ENCODE measurements around the gene KNCN. TPM values are rescaled to one million over a fixed set of nuclear protein-coding genes. Genes with fewer than 3 reads are reported as not detected.

KNCN gene
- total and polyA plus RNA-seq, 7 donors, result not detected

DNA sequence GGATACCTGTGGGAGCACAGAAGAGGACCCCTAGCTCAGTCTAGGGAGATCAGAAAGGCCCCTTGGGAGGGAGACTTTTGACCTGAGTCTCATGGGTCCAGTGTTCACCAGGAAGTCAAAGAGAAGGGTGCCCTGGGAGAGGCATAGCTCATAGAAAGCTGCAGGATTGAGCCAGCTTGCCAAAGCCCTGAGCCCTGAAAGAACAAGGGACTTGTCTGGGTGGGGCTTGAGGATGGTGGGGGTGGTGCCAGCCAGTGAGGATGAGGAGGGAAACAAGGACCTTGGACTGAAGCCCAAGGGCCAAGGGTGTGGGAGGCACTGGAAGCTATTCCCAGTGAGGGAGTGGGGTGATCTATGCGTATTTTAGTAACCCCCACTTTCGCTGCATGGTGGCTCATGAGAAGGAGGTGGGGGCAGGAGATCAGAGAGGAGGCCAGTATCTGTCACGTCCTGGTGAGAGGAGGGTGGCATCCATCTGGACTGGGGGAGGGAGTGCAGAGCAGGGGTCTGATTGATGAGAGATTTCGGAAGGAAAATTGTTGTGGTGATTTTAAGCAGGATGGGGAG is 33.4 kb downstream of the KNCN start:
- TF ChIP-seq, protein P1, sequence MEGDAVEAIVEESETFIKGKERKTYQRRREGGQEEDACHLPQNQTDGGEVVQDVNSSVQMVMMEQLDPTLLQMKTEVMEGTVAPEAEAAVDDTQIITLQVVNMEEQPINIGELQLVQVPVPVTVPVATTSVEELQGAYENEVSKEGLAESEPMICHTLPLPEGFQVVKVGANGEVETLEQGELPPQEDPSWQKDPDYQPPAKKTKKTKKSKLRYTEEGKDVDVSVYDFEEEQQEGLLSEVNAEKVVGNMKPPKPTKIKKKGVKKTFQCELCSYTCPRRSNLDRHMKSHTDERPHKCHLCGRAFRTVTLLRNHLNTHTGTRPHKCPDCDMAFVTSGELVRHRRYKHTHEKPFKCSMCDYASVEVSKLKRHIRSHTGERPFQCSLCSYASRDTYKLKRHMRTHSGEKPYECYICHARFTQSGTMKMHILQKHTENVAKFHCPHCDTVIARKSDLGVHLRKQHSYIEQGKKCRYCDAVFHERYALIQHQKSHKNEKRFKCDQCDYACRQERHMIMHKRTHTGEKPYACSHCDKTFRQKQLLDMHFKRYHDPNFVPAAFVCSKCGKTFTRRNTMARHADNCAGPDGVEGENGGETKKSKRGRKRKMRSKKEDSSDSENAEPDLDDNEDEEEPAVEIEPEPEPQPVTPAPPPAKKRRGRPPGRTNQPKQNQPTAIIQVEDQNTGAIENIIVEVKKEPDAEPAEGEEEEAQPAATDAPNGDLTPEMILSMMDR (IDR thresholded peaks at IDR 0.05), result no peak
- DNase-seq (peak in 1 of 2 donors; percentile 15), ATAC-seq (no peak)
- no peak overlapping the region for H3K27ac ChIP-seq
- no peaks in the 10 kb centered on the region for H3K9me3 ChIP-seq
- peaks cover 0 to 8% (median 2%) of the 10 kb centered on the region in 3 donors for H3K27me3 ChIP-seq (ENCODE audit: insufficient read depth in 3 of 3, low read length in 2 of 3)
- no peaks in the 10 kb centered on the region for H3K36me3 ChIP-seq (ENCODE audit: insufficient read depth in 1 of 2, low read depth in 1 of 2)
- no peaks in the 10 kb centered on the region for H3K4me1 ChIP-seq
- intact Hi-C loops (cut with DNase I), result no loop called here
- 61 to 71% (median 67%) methylated on average over 4 of the region's 4 CpGs for WGBS, 3 donors
- no peak overlapping the region for H3K4me3 ChIP-seq

DNA sequence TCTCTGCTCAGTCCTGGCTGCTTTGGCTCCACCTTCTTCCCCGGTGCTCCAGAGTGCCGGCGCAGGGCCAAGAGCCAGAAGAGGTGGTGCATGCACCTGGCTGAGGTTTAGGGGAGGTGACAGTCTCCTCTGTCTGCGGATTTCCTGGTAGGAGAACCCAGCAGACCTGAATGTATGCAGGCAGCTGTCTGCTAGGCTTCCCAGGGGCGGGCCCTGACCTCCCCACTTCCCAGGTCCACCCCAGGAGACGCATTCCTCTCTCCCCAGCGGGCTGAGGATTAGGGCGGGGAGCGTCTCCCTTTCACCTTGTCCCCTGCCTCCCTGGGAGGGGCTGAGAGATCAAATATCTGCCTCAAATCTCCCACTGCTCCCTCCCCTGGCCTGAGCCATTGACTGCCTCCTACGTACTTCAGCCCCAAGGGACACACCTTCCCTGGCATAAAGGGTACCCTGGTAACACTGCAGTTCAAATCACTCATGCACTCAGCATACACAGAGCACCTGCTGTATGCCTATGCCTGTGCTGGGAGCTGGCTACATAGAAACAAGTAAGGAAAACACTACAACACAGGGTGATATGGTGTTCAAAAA is 34.3 kb downstream of the KNCN start:
- Histone ChIP-seq H3K4me1 (no peaks in the 10 kb centered on the region), H3K27me3 (ENCODE audit: insufficient read depth in 3 of 3, low read length in 2 of 3) (peaks cover 0 to 8% (median 2%) of the 10 kb centered on the region in 3 donors), H3K27ac (no peak overlapping the region), H3K36me3 (ENCODE audit: insufficient read depth in 1 of 2, low read depth in 1 of 2) (no peaks in the 10 kb centered on the region), H3K9me3 (no peaks in the 10 kb centered on the region), H3K4me3 (no peak overlapping the region)
- intact Hi-C loops (cut with DNase I), result no loop called here
- DNase-seq (peak in 1 of 2 donors; percentile 20), ATAC-seq (no peak)
- TF ChIP-seq, protein P1 (IDR thresholded peaks at IDR 0.05), result no peak
- WGBS, 3 donors, result 21 to 25% (median 25%) methylated on average over 9 to 10 of the region's 10 CpGs

DNA sequence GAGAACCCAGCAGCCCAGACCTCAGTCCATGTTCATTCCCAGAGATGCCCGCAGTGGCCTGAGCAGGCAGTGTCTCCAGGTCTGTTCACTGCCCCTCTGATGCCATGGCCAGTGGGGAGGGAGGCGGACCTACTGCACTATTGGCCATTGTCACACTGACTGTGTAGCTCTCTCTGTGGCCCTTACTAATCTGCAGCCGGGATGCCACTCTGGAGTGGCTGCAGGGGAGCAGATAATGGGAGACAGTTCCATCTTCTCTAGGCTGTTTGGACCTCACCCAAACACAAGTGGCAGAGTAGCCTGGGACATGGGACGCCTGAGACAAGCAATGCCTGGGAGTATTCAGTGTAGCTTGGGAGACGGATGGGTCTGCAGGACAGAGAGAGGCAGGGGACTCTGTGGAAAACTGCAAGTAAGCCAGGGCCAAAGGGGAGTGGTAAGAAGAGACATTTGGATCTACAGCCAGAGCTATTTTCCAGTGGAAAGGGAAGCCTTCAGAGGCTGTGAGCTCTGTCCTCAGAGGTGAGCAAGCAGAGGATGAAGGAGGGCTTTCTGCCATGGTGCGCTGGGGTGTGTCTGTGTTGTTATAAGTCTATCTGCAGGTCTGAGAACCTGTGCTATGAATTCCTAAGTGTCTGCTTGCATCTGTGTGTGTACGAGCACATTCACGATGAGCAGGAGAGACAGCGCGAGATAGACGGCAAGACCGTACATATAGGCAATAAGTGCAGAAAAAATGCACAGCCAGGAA is 35.1 kb downstream of the KNCN start:
- Histone ChIP-seq H3K4me1 (no peaks in the 10 kb centered on the region), H3K36me3 (ENCODE audit: insufficient read depth in 1 of 2, low read depth in 1 of 2) (no peaks in the 10 kb centered on the region), H3K9me3 (no peaks in the 10 kb centered on the region), H3K27ac (no peak overlapping the region), H3K27me3 (ENCODE audit: insufficient read depth in 3 of 3, low read length in 2 of 3) (peaks cover 0 to 8% (median 2%) of the 10 kb centered on the region in 3 donors), H3K4me3 (no peak overlapping the region)
- TF ChIP-seq, protein P1 (IDR thresholded peaks at IDR 0.05), result no peak
- 58 to 64% (median 62%) methylated on average over 12 of the region's 12 CpGs for WGBS, 3 donors
- intact Hi-C loops (cut with DNase I), result no loop called here
- peak in 1 of 2 donors; percentile 7 for DNase-seq
- no peak for ATAC-seq

DNA sequence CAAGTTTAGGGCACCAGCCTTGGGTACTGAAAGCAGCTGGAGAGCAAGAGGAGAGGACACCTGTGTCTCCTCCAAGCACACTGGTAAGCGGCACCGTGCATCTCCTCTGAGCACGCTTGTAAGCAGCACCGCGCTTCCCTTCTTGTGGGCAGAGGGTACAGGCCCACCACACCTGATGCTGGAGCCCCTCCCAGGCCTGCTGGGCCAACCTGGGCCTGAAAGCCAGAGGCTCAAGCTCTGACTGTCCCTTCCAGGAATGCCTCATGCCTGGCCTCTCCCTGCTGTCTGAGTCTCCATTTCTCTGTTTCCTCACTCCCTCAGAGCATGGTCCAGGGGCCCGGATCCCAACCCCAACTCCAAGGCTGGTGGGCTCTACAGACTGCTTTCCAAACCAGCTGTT is 35.9 kb downstream of the KNCN start:
- DNase-seq (peak in 1 of 2 donors; percentile 31), ATAC-seq (no peak)
- TF ChIP-seq, protein P1 (IDR thresholded peaks at IDR 0.05), result no peak
- Histone ChIP-seq H3K9me3 (no peaks in the 10 kb centered on the region), H3K4me1 (no peaks in the 10 kb centered on the region), H3K27ac (no peak overlapping the region), H3K4me3 (no peak overlapping the region), H3K27me3 (ENCODE audit: insufficient read depth in 3 of 3, low read length in 2 of 3) (peaks cover 0 to 6% (median 2%) of the 10 kb centered on the region in 3 donors), H3K36me3 (ENCODE audit: insufficient read depth in 1 of 2, low read depth in 1 of 2) (no peaks in the 10 kb centered on the region)
- intact Hi-C loops (cut with DNase I), result no loop called here
- WGBS, 3 donors, result 85 to 93% (median 89%) methylated on average over 6 of the region's 6 CpGs

Data from psoas muscle (tissue), 8 donors.